ENCODE results near the gene GDNF.

DNA sequence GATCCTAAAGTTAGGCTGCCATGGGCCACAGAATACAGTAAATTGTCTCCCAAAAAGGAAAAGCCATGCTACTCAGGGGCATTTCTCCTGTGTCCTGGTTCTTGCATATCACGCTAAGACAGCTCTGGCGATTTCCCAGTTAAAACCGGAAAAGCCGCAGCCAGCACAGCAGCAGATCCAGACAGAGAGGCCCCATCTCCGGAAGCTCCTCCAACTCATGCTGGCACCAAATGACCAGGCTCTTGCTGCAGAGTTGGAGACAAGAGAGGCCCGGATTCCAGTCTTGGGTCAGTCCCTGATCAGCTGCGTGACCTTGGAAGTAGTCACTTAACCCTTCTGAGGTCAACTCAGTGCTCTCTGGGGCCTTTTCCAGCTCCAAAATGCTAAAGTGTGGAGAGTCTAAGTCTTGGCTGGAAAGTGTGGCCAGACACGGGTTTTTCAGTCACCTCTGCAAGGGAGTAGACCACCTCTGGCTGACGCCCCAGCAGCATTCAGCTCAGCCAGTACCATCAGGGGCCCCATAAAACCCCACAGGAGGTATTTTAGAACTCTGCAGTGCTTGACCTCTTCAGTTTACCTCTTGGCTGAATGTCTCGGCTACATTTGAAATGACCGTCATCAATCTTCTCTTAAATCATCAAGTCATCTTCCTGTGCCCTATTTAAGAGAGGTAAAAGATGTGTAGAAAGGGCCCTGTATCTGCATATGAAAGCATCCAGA, 16.2 kb downstream of the GDNF start:
- TF ChIP-seq POLR2A (IDR thresholded peaks at IDR 0.05), result no peak
- TF ChIP-seq, protein P1, sequence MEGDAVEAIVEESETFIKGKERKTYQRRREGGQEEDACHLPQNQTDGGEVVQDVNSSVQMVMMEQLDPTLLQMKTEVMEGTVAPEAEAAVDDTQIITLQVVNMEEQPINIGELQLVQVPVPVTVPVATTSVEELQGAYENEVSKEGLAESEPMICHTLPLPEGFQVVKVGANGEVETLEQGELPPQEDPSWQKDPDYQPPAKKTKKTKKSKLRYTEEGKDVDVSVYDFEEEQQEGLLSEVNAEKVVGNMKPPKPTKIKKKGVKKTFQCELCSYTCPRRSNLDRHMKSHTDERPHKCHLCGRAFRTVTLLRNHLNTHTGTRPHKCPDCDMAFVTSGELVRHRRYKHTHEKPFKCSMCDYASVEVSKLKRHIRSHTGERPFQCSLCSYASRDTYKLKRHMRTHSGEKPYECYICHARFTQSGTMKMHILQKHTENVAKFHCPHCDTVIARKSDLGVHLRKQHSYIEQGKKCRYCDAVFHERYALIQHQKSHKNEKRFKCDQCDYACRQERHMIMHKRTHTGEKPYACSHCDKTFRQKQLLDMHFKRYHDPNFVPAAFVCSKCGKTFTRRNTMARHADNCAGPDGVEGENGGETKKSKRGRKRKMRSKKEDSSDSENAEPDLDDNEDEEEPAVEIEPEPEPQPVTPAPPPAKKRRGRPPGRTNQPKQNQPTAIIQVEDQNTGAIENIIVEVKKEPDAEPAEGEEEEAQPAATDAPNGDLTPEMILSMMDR (IDR thresholded peaks at IDR 0.05), result no peak

Measured in body of pancreas (tissue), 4 donors.